Adrenal gland (tissue), 5 donors: ENCODE data around the gene KCNAB1.

Source experiments
- POLR2A ChIP-seq, 2 donors: fragments of 450-650 bp; IDR thresholded peaks; one replicate each; pipeline ENCODE4 v1.6.1; 2017; ENCODE audit warnings: antibody characterized with exemption in 2 of 2, mild to moderate bottlenecking in 2 of 2, moderate library complexity in 1 of 2
- TF ChIP-seq, protein P1 (sequence below), 6 experiments: fragments of 450-650 bp in 4 of 6; fragments of 200-600 bp in 2 of 6; sonication (generic) in 1 of 6; IDR thresholded peaks; 1 replicate in 5 of 6; 2 replicates in 1 of 6; pipeline versions ENCODE4 v1.5.1 to v1.8.0; 2016 to 2021; ENCODE audit warnings: antibody characterized with exemption in 6 of 6, mild to moderate bottlenecking in 2 of 6, moderate library complexity in 1 of 6
- donor health status: DM: no; HTN: no; CAD: no.

DNA sequence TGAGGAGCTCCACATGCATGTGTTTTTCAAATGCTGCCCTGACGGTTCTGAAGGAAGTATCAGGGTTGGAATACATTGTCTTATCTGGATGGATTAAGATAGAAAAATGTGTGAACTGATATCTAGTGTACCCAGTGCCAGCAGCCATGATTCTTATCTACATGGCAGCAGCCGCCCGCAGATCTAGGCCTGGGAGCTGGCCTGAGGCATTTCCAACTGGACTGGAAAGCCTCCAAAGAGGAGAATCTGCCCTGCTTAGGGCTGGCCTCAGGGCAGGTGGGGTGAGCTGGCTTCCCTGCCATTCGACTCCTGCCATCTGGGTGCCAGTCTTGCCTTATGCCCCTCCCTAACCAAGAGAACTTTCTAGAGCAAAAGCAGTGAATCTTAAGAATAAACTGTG, 308.7 kb downstream of the KCNAB1 start:
- TF ChIP-seq, protein P1, sequence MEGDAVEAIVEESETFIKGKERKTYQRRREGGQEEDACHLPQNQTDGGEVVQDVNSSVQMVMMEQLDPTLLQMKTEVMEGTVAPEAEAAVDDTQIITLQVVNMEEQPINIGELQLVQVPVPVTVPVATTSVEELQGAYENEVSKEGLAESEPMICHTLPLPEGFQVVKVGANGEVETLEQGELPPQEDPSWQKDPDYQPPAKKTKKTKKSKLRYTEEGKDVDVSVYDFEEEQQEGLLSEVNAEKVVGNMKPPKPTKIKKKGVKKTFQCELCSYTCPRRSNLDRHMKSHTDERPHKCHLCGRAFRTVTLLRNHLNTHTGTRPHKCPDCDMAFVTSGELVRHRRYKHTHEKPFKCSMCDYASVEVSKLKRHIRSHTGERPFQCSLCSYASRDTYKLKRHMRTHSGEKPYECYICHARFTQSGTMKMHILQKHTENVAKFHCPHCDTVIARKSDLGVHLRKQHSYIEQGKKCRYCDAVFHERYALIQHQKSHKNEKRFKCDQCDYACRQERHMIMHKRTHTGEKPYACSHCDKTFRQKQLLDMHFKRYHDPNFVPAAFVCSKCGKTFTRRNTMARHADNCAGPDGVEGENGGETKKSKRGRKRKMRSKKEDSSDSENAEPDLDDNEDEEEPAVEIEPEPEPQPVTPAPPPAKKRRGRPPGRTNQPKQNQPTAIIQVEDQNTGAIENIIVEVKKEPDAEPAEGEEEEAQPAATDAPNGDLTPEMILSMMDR (IDR thresholded peaks at IDR 0.05), result no peak
- TF ChIP-seq POLR2A (IDR thresholded peaks at IDR 0.05), result no peak
